Measurements from ENCODE around the gene VASP.

DNA sequence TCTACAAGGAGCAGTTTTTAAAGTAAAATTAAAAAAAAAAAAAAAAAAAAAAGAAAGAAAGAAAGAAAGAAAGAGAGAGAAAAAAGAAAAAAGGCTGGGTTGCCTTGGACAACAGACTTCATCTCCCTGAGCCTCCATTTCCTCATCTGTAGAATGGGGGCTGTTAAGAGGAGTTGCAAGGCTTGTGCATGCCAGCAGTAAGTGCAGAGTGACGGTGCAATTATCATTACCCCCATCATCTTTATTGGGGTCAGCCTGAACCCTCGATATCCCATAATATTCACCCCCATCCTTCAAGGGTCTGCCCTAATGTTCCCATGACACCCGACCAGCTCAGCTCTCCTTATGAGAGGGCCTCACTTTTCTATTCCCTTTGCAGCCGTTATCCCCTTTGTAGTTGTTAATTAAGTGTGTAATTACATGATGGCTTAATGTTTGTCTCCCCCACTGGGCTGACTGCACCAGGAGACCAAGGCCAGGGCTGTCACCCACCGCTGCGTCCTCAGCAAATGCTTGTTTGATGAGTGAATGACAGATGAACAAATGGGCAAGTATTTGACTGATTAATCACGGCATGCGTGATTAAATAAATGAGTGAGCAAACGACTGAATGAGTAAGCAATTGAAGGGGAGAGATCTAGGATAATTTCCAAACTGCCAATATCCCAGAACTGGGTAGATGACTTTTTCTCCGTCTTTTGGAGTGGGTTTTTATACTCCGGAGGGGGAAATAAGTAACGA is 29.4 kb upstream of the VASP start:
- TF ChIP-seq, protein P1, sequence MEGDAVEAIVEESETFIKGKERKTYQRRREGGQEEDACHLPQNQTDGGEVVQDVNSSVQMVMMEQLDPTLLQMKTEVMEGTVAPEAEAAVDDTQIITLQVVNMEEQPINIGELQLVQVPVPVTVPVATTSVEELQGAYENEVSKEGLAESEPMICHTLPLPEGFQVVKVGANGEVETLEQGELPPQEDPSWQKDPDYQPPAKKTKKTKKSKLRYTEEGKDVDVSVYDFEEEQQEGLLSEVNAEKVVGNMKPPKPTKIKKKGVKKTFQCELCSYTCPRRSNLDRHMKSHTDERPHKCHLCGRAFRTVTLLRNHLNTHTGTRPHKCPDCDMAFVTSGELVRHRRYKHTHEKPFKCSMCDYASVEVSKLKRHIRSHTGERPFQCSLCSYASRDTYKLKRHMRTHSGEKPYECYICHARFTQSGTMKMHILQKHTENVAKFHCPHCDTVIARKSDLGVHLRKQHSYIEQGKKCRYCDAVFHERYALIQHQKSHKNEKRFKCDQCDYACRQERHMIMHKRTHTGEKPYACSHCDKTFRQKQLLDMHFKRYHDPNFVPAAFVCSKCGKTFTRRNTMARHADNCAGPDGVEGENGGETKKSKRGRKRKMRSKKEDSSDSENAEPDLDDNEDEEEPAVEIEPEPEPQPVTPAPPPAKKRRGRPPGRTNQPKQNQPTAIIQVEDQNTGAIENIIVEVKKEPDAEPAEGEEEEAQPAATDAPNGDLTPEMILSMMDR (IDR thresholded peaks at IDR 0.05 in 2 of 3, conservative IDR thresholded peaks at IDR 0.05 in 1 of 3; ENCODE audit: insufficient read depth in 2 of 3, low read depth in 1 of 3, low read length in 3 of 3): no peak
- TF ChIP-seq, protein P2, sequence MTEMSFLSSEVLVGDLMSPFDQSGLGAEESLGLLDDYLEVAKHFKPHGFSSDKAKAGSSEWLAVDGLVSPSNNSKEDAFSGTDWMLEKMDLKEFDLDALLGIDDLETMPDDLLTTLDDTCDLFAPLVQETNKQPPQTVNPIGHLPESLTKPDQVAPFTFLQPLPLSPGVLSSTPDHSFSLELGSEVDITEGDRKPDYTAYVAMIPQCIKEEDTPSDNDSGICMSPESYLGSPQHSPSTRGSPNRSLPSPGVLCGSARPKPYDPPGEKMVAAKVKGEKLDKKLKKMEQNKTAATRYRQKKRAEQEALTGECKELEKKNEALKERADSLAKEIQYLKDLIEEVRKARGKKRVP (CRISPR knock-in tag; IDR thresholded peaks at IDR 0.05): no peak
- no peak for TF ChIP-seq PHB2 (IDR thresholded peaks at IDR 0.05; ENCODE audit: low read depth)
- no peak for TF ChIP-seq JUND (IDR thresholded peaks at IDR 0.05; ENCODE audit: borderline replicate concordance, low read depth, low read length)
- TF ChIP-seq JUND (tag; IDR thresholded peaks at IDR 0.05; ENCODE audit: borderline replicate concordance, low read depth, low read length): no peak
- no peak for TF ChIP-seq CEBPB (tag; IDR thresholded peaks at IDR 0.05)

Data from K562 (cell line).